ENCODE data around the gene MRPL36.

- no peak; the same call in 1 of the 2 replicates for TF ChIP-seq POLR2AphosphoS5 (IDR thresholded peaks at IDR 0.05; ENCODE audit: low read depth, low read length)
- TF ChIP-seq POLR2A (IDR thresholded peaks at IDR 0.05; ENCODE audit: low read depth, low read length): peak; percentile 48; the same call in 1 of the 2 replicates
These were observed at the start of gene MRPL36 for GRCh38 chr5:1799602-1800471.

Measured in GM12892 (cell line).